SU-DHL-6 (cell line): ENCODE results near the gene DNAI4.

Experiments used
- H2AFZ ChIP-seq: fragments of 200-600 bp; sonication (generic); 2 replicates; pipeline ENCODE4 v1.6.1; 2014; ENCODE audit warnings: low read depth, mild to moderate bottlenecking, moderate library complexity, mixed read lengths, antibody characterized with exemption, low read length; ENCODE audit not compliant: severe bottlenecking
- H3F3A ChIP-seq: fragments of 200-600 bp; shearing (Covaris generic); 2 replicates; pipeline ENCODE4 v1.6.0; 2016; ENCODE audit warnings: antibody characterized with exemption, mild to moderate bottlenecking; ENCODE audit not compliant: insufficient read depth
- H3K27ac ChIP-seq: fragments of 200-600 bp; sonication (generic); 2 replicates; pipeline ENCODE4 v1.5.1; 2016; ENCODE audit warnings: low read depth, mild to moderate bottlenecking, low read length, moderate library complexity, mixed read lengths
- H3K27me3 ChIP-seq: fragments of 200-600 bp; sonication (generic), shearing (Covaris generic); 2 replicates; pipeline ENCODE4 v1.6.0; 2014; ENCODE audit warnings: mild to moderate bottlenecking, low read length
- H3K36me3 ChIP-seq: fragments of 200-600 bp; sonication (generic); 2 replicates; pipeline ENCODE4 v1.6.1; 2014; ENCODE audit warnings: mild to moderate bottlenecking, low read length, mixed read lengths
- H3K4me2 ChIP-seq: fragments of 300-600, 200-600 bp; shearing (Covaris generic), sonication (generic); 2 replicates; pipeline ENCODE4 v1.6.0; 2014; ENCODE audit warnings: low read length, low read depth, mild to moderate bottlenecking; ENCODE audit not compliant: poor library complexity, severe bottlenecking
- H3K4me3 ChIP-seq: fragments of 200-600 bp; sonication (generic); 2 replicates; pipeline ENCODE4 v1.5.1; 2014; ENCODE audit warnings: antibody characterized with exemption, low read length, mild to moderate bottlenecking, mixed read lengths; ENCODE audit not compliant: insufficient read depth, poor library complexity, severe bottlenecking
- H3K79me2 ChIP-seq: fragments of 200-600 bp; sonication (generic); 2 replicates; pipeline ENCODE4 v1.6.1; 2014; ENCODE audit warnings: mild to moderate bottlenecking, low read length, moderate library complexity; ENCODE audit not compliant: insufficient read depth
- H3K9ac ChIP-seq: fragments of 200-600 bp; sonication (generic); 2 replicates; pipeline ENCODE4 v1.7.0; 2014; ENCODE audit warnings: mild to moderate bottlenecking, low read length
- H3K9me2 ChIP-seq: fragments of 200-600 bp; sonication (generic); replicated peaks from 2 replicates; pipeline ENCODE4 v1.6.1; 2014; ENCODE audit warnings: low read length; ENCODE audit not compliant: insufficient read depth
- H3K9me3 ChIP-seq: fragments of 200-600 bp; sonication (generic); 2 replicates; pipeline ENCODE4 v1.6.1; 2014; ENCODE audit warnings: low read length, mixed read lengths; ENCODE audit not compliant: insufficient read depth
- H4K20me1 ChIP-seq: fragments of 200-600 bp; sonication (generic); 2 replicates; pipeline ENCODE4 v1.6.1; 2014; ENCODE audit warnings: low read depth, mild to moderate bottlenecking, antibody characterized with exemption, low read length, moderate library complexity, mixed read lengths
- EZH2phosphoT487 ChIP-seq: fragments of 200-600 bp; sonication (generic), shearing (Covaris generic); conservative IDR thresholded peaks from 2 replicates; pipeline ENCODE4 v1.6.1; 2018; ENCODE audit warnings: mild to moderate bottlenecking, antibody characterized with exemption, low read length, moderate library complexity, mixed read lengths
- TF ChIP-seq, protein P1 (sequence below): fragments of 200-600 bp; sonication (generic); IDR thresholded peaks from one replicate; pipeline ENCODE4 v1.5.1; 2017; ENCODE audit warnings: antibody characterized with exemption, mild to moderate bottlenecking, low read length, moderate library complexity; ENCODE audit not compliant: insufficient read depth, poor library complexity, severe bottlenecking

Gene DNAI4

DNA sequence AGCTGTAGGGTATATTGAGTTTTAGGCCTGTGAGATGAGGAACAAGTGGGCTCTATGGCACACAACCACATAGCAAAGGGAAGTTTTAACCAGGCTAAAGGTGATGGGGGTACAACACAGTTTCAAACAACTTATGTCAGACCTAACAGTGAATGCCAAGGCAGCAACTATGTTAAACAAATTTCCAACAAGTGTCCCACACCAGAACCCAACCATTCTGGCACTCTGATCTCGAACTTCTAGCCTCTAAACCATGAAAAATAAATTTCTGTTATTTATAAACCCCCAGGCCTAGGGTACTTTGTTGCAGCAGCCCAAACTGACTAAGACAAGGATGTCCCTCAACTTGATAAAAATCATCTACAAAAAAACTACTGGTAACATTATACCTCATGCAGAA, 71.3 kb downstream of the DNAI4 start:
- H2AFZ ChIP-seq = no peak overlapping the region
- no peaks in the 10 kb centered on the region for H3K9me3 ChIP-seq
- no peaks in the 10 kb centered on the region for H3F3A ChIP-seq
- no peak overlapping the region for H3K9ac ChIP-seq
- no peaks in the 10 kb centered on the region for H3K9me2 ChIP-seq
- no peak overlapping the region for H3K4me2 ChIP-seq
- no peak overlapping the region for H3K27ac ChIP-seq
- no peaks in the 10 kb centered on the region for H3K79me2 ChIP-seq
- no peak overlapping the region for H3K4me3 ChIP-seq
- H3K36me3 ChIP-seq = no peaks in the 10 kb centered on the region
- TF ChIP-seq EZH2phosphoT487 = no peak
- TF ChIP-seq, protein P1, sequence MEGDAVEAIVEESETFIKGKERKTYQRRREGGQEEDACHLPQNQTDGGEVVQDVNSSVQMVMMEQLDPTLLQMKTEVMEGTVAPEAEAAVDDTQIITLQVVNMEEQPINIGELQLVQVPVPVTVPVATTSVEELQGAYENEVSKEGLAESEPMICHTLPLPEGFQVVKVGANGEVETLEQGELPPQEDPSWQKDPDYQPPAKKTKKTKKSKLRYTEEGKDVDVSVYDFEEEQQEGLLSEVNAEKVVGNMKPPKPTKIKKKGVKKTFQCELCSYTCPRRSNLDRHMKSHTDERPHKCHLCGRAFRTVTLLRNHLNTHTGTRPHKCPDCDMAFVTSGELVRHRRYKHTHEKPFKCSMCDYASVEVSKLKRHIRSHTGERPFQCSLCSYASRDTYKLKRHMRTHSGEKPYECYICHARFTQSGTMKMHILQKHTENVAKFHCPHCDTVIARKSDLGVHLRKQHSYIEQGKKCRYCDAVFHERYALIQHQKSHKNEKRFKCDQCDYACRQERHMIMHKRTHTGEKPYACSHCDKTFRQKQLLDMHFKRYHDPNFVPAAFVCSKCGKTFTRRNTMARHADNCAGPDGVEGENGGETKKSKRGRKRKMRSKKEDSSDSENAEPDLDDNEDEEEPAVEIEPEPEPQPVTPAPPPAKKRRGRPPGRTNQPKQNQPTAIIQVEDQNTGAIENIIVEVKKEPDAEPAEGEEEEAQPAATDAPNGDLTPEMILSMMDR = no peak
- no peaks in the 10 kb centered on the region for H4K20me1 ChIP-seq
- H3K27me3 ChIP-seq = no peaks in the 10 kb centered on the region

DNA sequence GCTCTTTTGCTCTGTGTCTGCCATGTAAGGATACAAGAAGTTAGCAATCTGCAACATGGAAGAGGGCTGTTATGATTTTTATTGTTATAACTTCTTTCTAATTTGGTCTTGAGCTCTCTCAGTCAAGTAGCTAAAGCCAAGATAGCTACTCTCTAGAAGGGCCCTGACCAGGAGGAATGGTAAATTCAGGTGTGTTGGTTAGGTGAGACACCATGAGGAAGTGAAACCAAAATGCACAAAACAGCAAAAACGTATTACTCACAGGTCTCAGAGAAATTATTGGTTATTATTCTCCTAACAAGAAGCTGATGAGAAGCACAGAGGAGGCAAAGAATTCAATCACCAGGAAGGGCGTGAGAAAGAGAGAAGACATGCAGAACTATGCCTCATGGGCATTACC, 71.8 kb downstream of the DNAI4 start:
- no peaks in the 10 kb centered on the region for H3K27me3 ChIP-seq
- H3K27ac ChIP-seq = no peak overlapping the region
- H3K9me2 ChIP-seq = no peaks in the 10 kb centered on the region
- no peak for TF ChIP-seq EZH2phosphoT487
- TF ChIP-seq, protein P1 = no peak
- no peak overlapping the region for H3K9ac ChIP-seq
- H3K9me3 ChIP-seq = no peaks in the 10 kb centered on the region
- no peaks in the 10 kb centered on the region for H3F3A ChIP-seq
- no peaks in the 10 kb centered on the region for H3K36me3 ChIP-seq
- H3K4me3 ChIP-seq = no peak overlapping the region
- no peaks in the 10 kb centered on the region for H3K79me2 ChIP-seq
- no peak overlapping the region for H2AFZ ChIP-seq
- no peak overlapping the region for H3K4me2 ChIP-seq
- H4K20me1 ChIP-seq = no peaks in the 10 kb centered on the region

DNA sequence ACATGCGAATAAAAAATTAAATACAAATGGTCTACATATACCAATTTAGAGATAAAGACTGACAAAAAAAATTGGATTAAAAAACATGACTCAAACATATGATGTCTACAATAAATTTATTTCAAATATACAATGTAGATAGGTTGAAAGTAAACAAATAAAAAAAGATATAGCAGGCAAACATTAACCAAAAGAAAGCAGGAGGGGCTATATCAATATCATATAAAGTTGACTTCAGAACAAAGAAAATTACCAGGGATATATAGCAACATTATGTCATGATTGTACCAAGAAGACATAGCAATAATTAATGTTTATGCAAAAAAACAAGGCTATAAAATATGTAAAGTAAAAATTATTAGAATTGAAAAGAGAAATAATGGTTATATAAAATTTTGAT, 73.7 kb downstream of the DNAI4 start:
- H3K27ac ChIP-seq = no peak overlapping the region
- H4K20me1 ChIP-seq = no peaks in the 10 kb centered on the region
- H3K4me3 ChIP-seq = no peak overlapping the region
- no peak overlapping the region for H3K4me2 ChIP-seq
- no peak for TF ChIP-seq EZH2phosphoT487
- TF ChIP-seq, protein P1 = no peak
- H3F3A ChIP-seq = no peaks in the 10 kb centered on the region
- H3K36me3 ChIP-seq = no peaks in the 10 kb centered on the region
- H3K9me3 ChIP-seq = no peaks in the 10 kb centered on the region
- no peak overlapping the region for H2AFZ ChIP-seq
- no peak overlapping the region for H3K9ac ChIP-seq
- H3K9me2 ChIP-seq = no peaks in the 10 kb centered on the region
- H3K27me3 ChIP-seq = no peaks in the 10 kb centered on the region
- no peaks in the 10 kb centered on the region for H3K79me2 ChIP-seq
